ENCODE data around the gene ADM. TPM values are rescaled to one million over a fixed set of nuclear protein-coding genes. Genes with fewer than 3 reads are reported as not detected.
A peak's percentile ranks its signal among the peaks of the same experiment; 100 is the strongest.

ADM gene
- total and polyA plus RNA-seq, 12 donors: 3.6 to 55.7 (median 15.8) TPM

DNA sequence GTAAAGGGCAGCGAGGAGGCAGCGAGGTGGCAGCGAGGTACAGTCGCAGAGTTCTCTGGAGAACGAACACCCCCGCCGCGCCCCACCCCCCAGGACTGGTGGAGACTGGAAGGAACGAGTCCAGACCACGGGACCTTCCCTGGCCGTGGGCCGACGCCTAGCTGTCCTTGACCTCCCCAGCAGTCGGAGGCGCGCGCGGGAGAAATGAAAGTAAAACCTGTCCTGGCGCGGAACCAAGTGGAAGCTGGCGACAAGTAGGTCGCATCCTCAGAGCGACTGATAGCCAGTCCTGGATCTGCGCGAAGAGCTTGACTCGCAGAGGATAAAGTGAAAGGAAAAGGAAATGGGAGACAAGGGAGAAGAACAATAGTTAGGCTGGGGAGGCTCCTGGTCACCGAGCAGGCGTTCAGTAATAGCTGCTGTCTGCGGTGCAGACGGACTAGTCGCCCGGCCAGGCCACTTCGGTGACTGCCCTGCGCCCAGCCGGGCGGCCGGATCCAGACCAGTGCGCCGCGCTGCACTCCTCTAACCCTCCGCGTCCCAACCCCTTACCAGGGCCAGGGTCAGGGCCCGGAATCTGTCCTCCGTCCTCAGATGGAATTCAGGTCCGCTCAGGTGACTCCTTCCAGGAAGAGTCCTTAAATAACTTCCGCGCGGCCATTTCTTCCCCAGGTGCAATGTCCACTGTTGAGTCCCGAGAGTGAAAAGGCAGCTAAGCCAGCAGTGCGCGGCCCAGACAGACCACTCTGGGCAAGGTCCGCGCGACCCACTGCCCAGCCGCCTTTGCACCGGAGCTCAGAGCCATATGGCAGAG, 1.9 kb upstream of the ADM start:
- intact Hi-C loops (cut with DNase I): loop anchor here in 1 of 2 donors (10.0 kb wide), 1 partner anchor 548 kb away; no protein-coding TSS in a partner anchor
- TF ChIP-seq, protein P1, sequence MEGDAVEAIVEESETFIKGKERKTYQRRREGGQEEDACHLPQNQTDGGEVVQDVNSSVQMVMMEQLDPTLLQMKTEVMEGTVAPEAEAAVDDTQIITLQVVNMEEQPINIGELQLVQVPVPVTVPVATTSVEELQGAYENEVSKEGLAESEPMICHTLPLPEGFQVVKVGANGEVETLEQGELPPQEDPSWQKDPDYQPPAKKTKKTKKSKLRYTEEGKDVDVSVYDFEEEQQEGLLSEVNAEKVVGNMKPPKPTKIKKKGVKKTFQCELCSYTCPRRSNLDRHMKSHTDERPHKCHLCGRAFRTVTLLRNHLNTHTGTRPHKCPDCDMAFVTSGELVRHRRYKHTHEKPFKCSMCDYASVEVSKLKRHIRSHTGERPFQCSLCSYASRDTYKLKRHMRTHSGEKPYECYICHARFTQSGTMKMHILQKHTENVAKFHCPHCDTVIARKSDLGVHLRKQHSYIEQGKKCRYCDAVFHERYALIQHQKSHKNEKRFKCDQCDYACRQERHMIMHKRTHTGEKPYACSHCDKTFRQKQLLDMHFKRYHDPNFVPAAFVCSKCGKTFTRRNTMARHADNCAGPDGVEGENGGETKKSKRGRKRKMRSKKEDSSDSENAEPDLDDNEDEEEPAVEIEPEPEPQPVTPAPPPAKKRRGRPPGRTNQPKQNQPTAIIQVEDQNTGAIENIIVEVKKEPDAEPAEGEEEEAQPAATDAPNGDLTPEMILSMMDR (IDR thresholded peaks at IDR 0.05): no peak
- TF ChIP-seq POLR2A (IDR thresholded peaks at IDR 0.05): peak in 1 of 2 donors; percentile 69
- Histone ChIP-seq H3K27ac (peak overlapping the region; percentile 60 to 94 (median 89)), H3K4me3 (peak overlapping the region; percentile 58 to 83 (median 72)), H3K27me3 (no peaks in the 10 kb centered on the region), H3K9me3 (replicated peaks in 1 of 3) (no peaks in the 10 kb centered on the region), H3K4me1 (replicated peaks in 1 of 2) (peaks cover 6 to 23% of the 10 kb centered on the region in 2 donors), H3K36me3 (replicated peaks in 1 of 2) (no peaks in the 10 kb centered on the region)
- DNase-seq: peak; percentile 91 to 96 (median 91)
- WGBS, 4 donors: 2 to 10% (median 3%) methylated on average over 28 to 56 of the region's 56 CpGs

DNA sequence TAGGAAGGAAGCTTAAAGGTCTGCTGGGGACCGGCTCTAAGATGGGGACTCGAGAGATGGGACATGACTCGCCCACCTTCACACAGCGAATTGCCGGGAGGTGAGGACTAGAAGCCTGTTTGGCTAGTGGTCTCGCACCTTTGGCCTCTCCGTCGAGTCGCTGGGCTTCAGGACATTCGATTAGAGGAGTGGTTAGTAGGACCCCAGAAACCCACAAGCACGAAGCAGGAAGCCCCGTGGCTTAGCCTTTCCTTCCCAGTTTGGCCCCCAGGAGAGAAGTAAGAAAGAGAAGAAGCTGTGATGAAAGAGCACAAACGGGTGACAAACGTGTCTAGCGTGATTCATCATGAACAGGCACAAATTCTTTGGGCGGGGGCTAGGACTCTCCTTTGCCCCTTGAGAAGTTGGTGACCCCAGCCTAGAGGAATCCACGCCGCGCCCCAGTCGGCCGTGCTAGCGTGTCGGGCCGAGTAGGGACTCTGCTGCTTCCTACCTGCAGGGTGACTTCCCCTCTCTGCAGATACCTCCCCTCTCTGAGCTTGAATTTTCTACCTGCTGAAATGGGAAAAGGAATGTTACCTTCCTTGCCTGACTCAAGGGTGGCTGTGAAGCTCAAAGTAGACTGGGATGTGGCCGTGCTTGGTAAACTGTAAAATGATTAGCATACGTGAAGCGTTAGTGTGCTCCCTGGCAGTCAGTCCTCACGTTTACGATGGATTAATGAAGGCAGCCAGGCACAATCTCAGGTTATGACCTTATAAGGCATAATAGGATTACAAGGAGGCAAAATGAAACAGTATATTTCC, 1.1 kb upstream of the ADM start:
- peak overlapping the region in 4 of 5 donors; percentile 79 to 94 (median 90) for H3K27ac ChIP-seq
- H3K36me3 ChIP-seq (replicated peaks in 1 of 2): no peaks in the 10 kb centered on the region
- peak in 3 of 7 donors; percentile 38 to 69 (median 45) for DNase-seq
- intact Hi-C loops (cut with DNase I): loop anchor here in 1 of 2 donors (2.0 to 10.0 kb wide), 2 partner anchors 97 to 549 kb away; no protein-coding TSS in a partner anchor
- WGBS, 4 donors: 29 to 42% (median 35%) methylated on average over 28 to 29 of the region's 29 CpGs
- no peaks in the 10 kb centered on the region for H3K27me3 ChIP-seq
- peaks cover 13 to 30% of the 10 kb centered on the region in 2 donors for H3K4me1 ChIP-seq (replicated peaks in 1 of 2)
- TF ChIP-seq, protein P1 (IDR thresholded peaks at IDR 0.05): no peak
- TF ChIP-seq POLR2A (IDR thresholded peaks at IDR 0.05): no peak
- no peaks in the 10 kb centered on the region for H3K9me3 ChIP-seq (replicated peaks in 1 of 3)
- peak overlapping the region; percentile 58 to 83 (median 72) for H3K4me3 ChIP-seq

DNA sequence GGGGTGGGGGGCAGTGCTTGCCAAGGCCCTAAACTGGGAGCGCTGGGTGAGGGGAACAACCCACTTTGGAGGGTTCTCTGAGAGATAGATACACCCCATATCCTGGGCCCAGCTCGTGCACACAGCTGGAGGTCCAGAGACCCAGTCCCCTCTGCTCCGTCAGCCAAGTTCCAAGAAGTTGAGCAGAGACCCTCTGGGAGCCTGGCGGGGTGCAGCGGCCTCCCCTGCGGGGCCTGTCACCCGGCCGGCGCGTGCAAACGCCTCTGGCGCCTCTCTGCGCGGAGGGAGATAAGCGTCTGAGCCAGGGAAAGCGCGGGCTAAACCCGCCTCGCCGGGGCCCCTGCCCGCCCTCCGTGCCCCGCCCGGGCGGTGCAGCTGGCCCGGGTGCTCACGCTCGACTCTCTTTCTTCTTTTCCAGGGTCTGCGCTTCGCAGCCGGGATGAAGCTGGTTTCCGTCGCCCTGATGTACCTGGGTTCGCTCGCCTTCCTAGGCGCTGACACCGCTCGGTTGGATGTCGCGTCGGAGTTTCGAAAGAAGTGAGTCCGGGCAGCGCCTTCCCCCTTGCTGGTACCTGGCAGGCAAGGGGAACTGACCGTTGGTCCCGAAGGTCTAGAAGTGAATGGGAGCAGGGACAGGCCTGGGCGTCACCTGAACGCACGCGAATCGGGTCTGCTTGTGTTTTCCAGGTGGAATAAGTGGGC, 540 bp downstream of the ADM start:
- H3K27ac ChIP-seq: peak overlapping the region in 4 of 5 donors; percentile 2 to 94 (median 72)
- H3K36me3 ChIP-seq (replicated peaks in 1 of 2): no peaks in the 10 kb centered on the region
- intact Hi-C loops (cut with DNase I): loop anchor here (2.0 to 10.0 kb wide), 4 partner anchors 93 to 551 kb away; no protein-coding TSS in a partner anchor
- DNase-seq: peak in 2 of 7 donors; percentile 44 to 71
- 10 to 20% (median 14%) methylated on average over 27 to 51 of the region's 51 CpGs for WGBS, 4 donors
- peak overlapping the region in 2 of 4 donors; percentile 44 to 67 for H3K4me3 ChIP-seq
- peaks cover 17 to 45% of the 10 kb centered on the region in 2 donors for H3K4me1 ChIP-seq (replicated peaks in 1 of 2)
- no peak for TF ChIP-seq POLR2A (IDR thresholded peaks at IDR 0.05)
- TF ChIP-seq, protein P1 (IDR thresholded peaks at IDR 0.05): no peak
- H3K27me3 ChIP-seq: no peaks in the 10 kb centered on the region
- no peaks in the 10 kb centered on the region for H3K9me3 ChIP-seq (replicated peaks in 1 of 3)
